ENCODE measurements around the gene SYNJ2.

The SYNJ2 gene

GRCh38 chr6:158071121-158072082 lies 89.7 kb downstream of the SYNJ2 start:
- in situ Hi-C loops (cut with MboI; ENCODE audit: low sequenced_read_pairs) = no loop called here

GRCh38 chr6:158072083-158072721 lies 90.5 kb downstream of the SYNJ2 start:
- in situ Hi-C loops (cut with MboI; ENCODE audit: low sequenced_read_pairs) = no loop called here

GRCh38 chr6:158073776-158074175 lies 92.1 kb downstream of the SYNJ2 start:
- in situ Hi-C loops (cut with MboI; ENCODE audit: low sequenced_read_pairs) = no loop called here

- in situ Hi-C loops (cut with MboI; ENCODE audit: low sequenced_read_pairs) = no loop called here
These were observed 94.9 kb downstream of the SYNJ2 start for GRCh38 chr6:158076548-158076947.

GRCh38 chr6:158077676-158078075 lies 96.0 kb downstream of the SYNJ2 start:
- in situ Hi-C loops (cut with MboI; ENCODE audit: low sequenced_read_pairs) = no loop called here

- in situ Hi-C loops (cut with MboI; ENCODE audit: low sequenced_read_pairs) = no loop called here
These were observed 96.7 kb downstream of the SYNJ2 start for GRCh38 chr6:158078320-158078719.

- in situ Hi-C loops (cut with MboI; ENCODE audit: low sequenced_read_pairs) = no loop called here
These were observed 99.4 kb downstream of the SYNJ2 start for GRCh38 chr6:158080849-158081656.

- in situ Hi-C loops (cut with MboI; ENCODE audit: low sequenced_read_pairs) = no loop called here
These were observed 99.9 kb downstream of the SYNJ2 start for GRCh38 chr6:158081657-158081935.

GRCh38 chr6:158083455-158084325 lies 102.0 kb downstream of the SYNJ2 start:
- in situ Hi-C loops (cut with MboI; ENCODE audit: low sequenced_read_pairs) = no loop called here

GRCh38 chr6:158085261-158086053 lies 103.8 kb downstream of the SYNJ2 start:
- in situ Hi-C loops (cut with MboI; ENCODE audit: low sequenced_read_pairs) = no loop called here

- in situ Hi-C loops (cut with MboI; ENCODE audit: low sequenced_read_pairs) = no loop called here
These were observed 104.4 kb downstream of the SYNJ2 start for GRCh38 chr6:158086054-158086503.

- in situ Hi-C loops (cut with MboI; ENCODE audit: low sequenced_read_pairs) = no loop called here
These were observed 105.0 kb downstream of the SYNJ2 start for GRCh38 chr6:158086504-158087223.

GRCh38 chr6:158087224-158087867 lies 105.7 kb downstream of the SYNJ2 start:
- in situ Hi-C loops (cut with MboI; ENCODE audit: low sequenced_read_pairs) = no loop called here

- in situ Hi-C loops (cut with MboI; ENCODE audit: low sequenced_read_pairs) = no loop called here
These were observed 111.1 kb downstream of the SYNJ2 start for GRCh38 chr6:158092806-158093205.

GRCh38 chr6:158095031-158095430 lies 113.4 kb downstream of the SYNJ2 start:
- in situ Hi-C loops (cut with MboI; ENCODE audit: low sequenced_read_pairs) = no loop called here

GRCh38 chr6:158095671-158096070 lies 114.0 kb downstream of the SYNJ2 start:
- in situ Hi-C loops (cut with MboI; ENCODE audit: low sequenced_read_pairs) = no loop called here

GRCh38 chr6:158103228-158103627 lies 121.6 kb downstream of the SYNJ2 start:
- in situ Hi-C loops (cut with MboI; ENCODE audit: low sequenced_read_pairs) = no loop called here

- in situ Hi-C loops (cut with MboI; ENCODE audit: low sequenced_read_pairs) = no loop called here
These were observed 123.0 kb downstream of the SYNJ2 start for GRCh38 chr6:158104696-158105095.

- in situ Hi-C loops (cut with MboI; ENCODE audit: low sequenced_read_pairs) = no loop called here
These were observed 128.1 kb downstream of the SYNJ2 start for GRCh38 chr6:158109748-158110147.
